Keratinocyte (primary cell): ENCODE results near the gene RETN. TPM values are rescaled to one million over a fixed set of nuclear protein-coding genes. Genes with fewer than 3 reads are reported as not detected.

ENCODE experiments used
- DNase-seq: peaks from one replicate; pipeline ENCODE4 v3.0.0-alpha.2; 2011; ENCODE audit warnings: low read depth, missing footprints, low spot score
- FAIRE-seq: peaks from 2 replicates; lab custom pipeline; 2011; peaks lifted over from hg19 to GRCh38; lab: Jason Lieb, UNC
- H2AFZ ChIP-seq: 2 replicates; pipeline ENCODE4 v1.6.0; 2012; ENCODE audit warnings: low read length, control low read depth, inconsistent platforms; ENCODE audit not compliant: control insufficient read depth
- H3K27ac ChIP-seq: 2 replicates; pipeline ENCODE4 v1.5.1; 2011; ENCODE audit warnings: low read length; ENCODE audit not compliant: control insufficient read depth, insufficient read depth
- H3K27me3 ChIP-seq: 3 replicates; pipeline ENCODE4 v1.6.0; 2011; ENCODE audit warnings: low read length; ENCODE audit not compliant: control insufficient read depth, insufficient read depth; ENCODE audit errors: extremely low read depth
- H3K36me3 ChIP-seq, 2 experiments: 2 replicates in 1 of 2; 3 replicates in 1 of 2; pipeline ENCODE4 v1.5.1; 2011; ENCODE audit warnings: low read length in 2 of 2, mild to moderate bottlenecking in 1 of 2; ENCODE audit not compliant: control insufficient read depth in 2 of 2, insufficient read depth in 2 of 2; ENCODE audit errors: extremely low read depth in 1 of 2
- H3K4me1 ChIP-seq: 3 replicates; pipeline ENCODE4 v1.5.1; 2011; ENCODE audit warnings: low read length; ENCODE audit not compliant: control insufficient read depth, insufficient read depth; ENCODE audit errors: extremely low read depth
- H3K4me2 ChIP-seq: 3 replicates; pipeline ENCODE4 v1.6.0; 2011; ENCODE audit warnings: low read depth, low read length; ENCODE audit not compliant: control insufficient read depth, insufficient read depth; ENCODE audit errors: extremely low read depth
- H3K4me3 ChIP-seq, 3 experiments: fragments of 200-600 bp in 1 of 3; sonication (generic) in 1 of 3; 2 replicates in 2 of 3; 3 replicates in 1 of 3; pipeline ENCODE4 v1.5.1; 2011 to 2016; ENCODE audit warnings: low read length in 3 of 3, mild to moderate bottlenecking in 3 of 3, control low read depth in 2 of 3, inconsistent platforms in 1 of 3, low read depth in 1 of 3, mixed read lengths in 1 of 3, mixed run types in 1 of 3, moderate library complexity in 1 of 3; ENCODE audit not compliant: control insufficient read depth in 2 of 3, insufficient read depth in 2 of 3; ENCODE audit errors: extremely low read depth in 1 of 3
- H3K79me2 ChIP-seq: 2 replicates; pipeline ENCODE4 v1.6.0; 2012; ENCODE audit warnings: low read length; ENCODE audit not compliant: control insufficient read depth, insufficient read depth
- H3K9ac ChIP-seq: 3 replicates; pipeline ENCODE4 v1.6.0; 2011; ENCODE audit warnings: low read length; ENCODE audit not compliant: control insufficient read depth, insufficient read depth; ENCODE audit errors: extremely low read depth
- H3K9me1 ChIP-seq: 3 replicates; pipeline ENCODE4 v1.6.0; 2011; ENCODE audit warnings: low read length; ENCODE audit not compliant: control insufficient read depth, insufficient read depth; ENCODE audit errors: extremely low read depth
- H3K9me3 ChIP-seq: 2 replicates; pipeline ENCODE4 v1.5.1; 2012; ENCODE audit warnings: low read depth, low read length; ENCODE audit not compliant: control insufficient read depth
- H4K20me1 ChIP-seq: 3 replicates; pipeline ENCODE4 v1.6.0; 2011; ENCODE audit warnings: low read length; ENCODE audit not compliant: control insufficient read depth, insufficient read depth; ENCODE audit errors: extremely low read depth
- EZH2 ChIP-seq: IDR thresholded peaks from one replicate; pipeline ENCODE4 v1.6.1; 2012; ENCODE audit warnings: inconsistent platforms, mild to moderate bottlenecking, low read length, moderate library complexity
- dilution Hi-C: fragments of 300-500 bp; cut with MboI; formaldehyde crosslinking; loops from one replicate; pipeline ENCODE4 v1.7.0; 2020; ENCODE audit warnings: low sequenced_read_pairs; ENCODE audit not compliant: extremely low pct_ligation_motif_present
- polyA plus RNA-seq, 5 experiments: library from polyadenylated mRNA; depleted of rRNA in 3 of 5; stranded (reverse) in 3 of 5; stranded (forward) in 1 of 5; unstranded in 1 of 5; fragments of >200 nt; gene quantifications; 1 replicate in 1 of 5; 2 replicates in 3 of 5; 3 replicates in 1 of 5; pipeline versions ENCODE4 v1.2.1 to v1.2.3, GENCODE V29; 2011 to 2012; ENCODE audit warnings: missing spikeins in 2 of 5, low read depth in 1 of 5, low replicate concordance in 1 of 5
- TF ChIP-seq, protein P1 (sequence below), 3 experiments: IDR thresholded peaks in 1 of 3; conservative IDR thresholded peaks in 1 of 3; optimal IDR thresholded peaks in 1 of 3; 2 replicates in 2 of 3; 3 replicates in 1 of 3; pipeline versions ENCODE3 to v1.5.1; 2011; ENCODE audit warnings: low read length in 3 of 3, mild to moderate bottlenecking in 3 of 3, moderate library complexity in 2 of 3, control low read depth in 1 of 3, inconsistent platforms in 1 of 3; ENCODE audit not compliant: insufficient read depth in 2 of 3; ENCODE audit errors: extremely low read depth in 1 of 3

Gene RETN
- polyA plus RNA-seq, 1 donor (not counting 4 experiments of a cell fraction or from before 2014, with no cell fraction given): not detected

DNA sequence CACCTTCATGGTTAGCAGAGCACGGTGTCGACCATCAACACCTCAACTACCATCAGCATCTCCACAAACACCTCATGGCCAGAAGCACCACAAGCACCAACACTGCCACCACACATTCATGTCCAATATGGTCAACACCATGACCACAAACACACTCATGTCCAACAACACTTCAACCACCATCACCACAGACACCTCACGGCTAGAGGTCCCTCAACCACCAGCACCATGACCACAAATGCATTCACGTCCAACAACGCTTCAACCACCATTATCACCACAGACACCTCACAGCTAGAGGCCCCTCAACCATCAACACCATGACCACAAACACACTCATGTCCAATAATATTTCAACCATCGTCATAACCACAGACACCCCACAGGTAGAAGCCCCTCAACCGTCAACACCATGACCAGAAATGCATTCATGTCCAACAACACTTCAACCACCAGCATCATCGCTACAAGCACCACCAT is 22.0 kb downstream of the RETN start:
- FAIRE-seq: no peak
- Histone ChIP-seq H3K9me1 (no peaks in the 10 kb centered on the region), H2AFZ (no peak overlapping the region), H3K9ac (no peak overlapping the region), H4K20me1 (no peaks in the 10 kb centered on the region), H3K9me3 (peaks cover 3% of the 10 kb centered on the region), H3K4me3 (no peak overlapping the region), H3K27ac (no peak overlapping the region), H3K4me1 (no peaks in the 10 kb centered on the region), H3K36me3 (no peaks in the 10 kb centered on the region), H3K79me2 (no peaks in the 10 kb centered on the region), H3K4me2 (no peak overlapping the region), H3K27me3 (no peaks in the 10 kb centered on the region)
- no peak for DNase-seq
- dilution Hi-C loops: no loop called here
- TF ChIP-seq EZH2: no peak
- TF ChIP-seq, protein P1, sequence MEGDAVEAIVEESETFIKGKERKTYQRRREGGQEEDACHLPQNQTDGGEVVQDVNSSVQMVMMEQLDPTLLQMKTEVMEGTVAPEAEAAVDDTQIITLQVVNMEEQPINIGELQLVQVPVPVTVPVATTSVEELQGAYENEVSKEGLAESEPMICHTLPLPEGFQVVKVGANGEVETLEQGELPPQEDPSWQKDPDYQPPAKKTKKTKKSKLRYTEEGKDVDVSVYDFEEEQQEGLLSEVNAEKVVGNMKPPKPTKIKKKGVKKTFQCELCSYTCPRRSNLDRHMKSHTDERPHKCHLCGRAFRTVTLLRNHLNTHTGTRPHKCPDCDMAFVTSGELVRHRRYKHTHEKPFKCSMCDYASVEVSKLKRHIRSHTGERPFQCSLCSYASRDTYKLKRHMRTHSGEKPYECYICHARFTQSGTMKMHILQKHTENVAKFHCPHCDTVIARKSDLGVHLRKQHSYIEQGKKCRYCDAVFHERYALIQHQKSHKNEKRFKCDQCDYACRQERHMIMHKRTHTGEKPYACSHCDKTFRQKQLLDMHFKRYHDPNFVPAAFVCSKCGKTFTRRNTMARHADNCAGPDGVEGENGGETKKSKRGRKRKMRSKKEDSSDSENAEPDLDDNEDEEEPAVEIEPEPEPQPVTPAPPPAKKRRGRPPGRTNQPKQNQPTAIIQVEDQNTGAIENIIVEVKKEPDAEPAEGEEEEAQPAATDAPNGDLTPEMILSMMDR (optimal IDR thresholded peaks at IDR 0.05 in 1 of 3, IDR thresholded peaks at IDR 0.05 in 1 of 3, conservative IDR thresholded peaks at IDR 0.05 in 1 of 3; ENCODE audit: extremely low read depth in 1 of 3, insufficient read depth in 2 of 3, low read length in 3 of 3): no peak

DNA sequence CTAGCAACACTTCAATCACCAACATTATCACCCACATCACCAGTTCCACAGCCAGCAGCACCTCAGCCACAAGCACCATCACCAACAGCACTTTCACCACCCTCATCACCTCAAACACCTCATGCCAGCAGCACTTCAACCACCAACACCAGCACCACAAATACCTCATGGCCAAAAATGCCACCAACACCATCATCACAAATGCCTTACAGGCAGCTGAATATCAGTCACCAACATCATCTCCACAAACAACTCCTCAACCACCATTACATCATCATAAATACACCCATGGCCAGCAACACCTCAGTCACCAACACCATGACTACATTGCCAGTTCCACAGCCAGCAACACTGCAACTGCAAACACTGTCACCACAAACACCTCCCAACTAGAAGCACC is 22.6 kb downstream of the RETN start:
- no peak overlapping the region for H3K27ac ChIP-seq
- H3K4me1 ChIP-seq: no peaks in the 10 kb centered on the region
- H3K36me3 ChIP-seq: no peaks in the 10 kb centered on the region
- FAIRE-seq (no peak), DNase-seq (no peak)
- H3K79me2 ChIP-seq: no peaks in the 10 kb centered on the region
- no peaks in the 10 kb centered on the region for H3K27me3 ChIP-seq
- no peak for TF ChIP-seq EZH2
- TF ChIP-seq, protein P1 (optimal IDR thresholded peaks at IDR 0.05 in 1 of 3, IDR thresholded peaks at IDR 0.05 in 1 of 3, conservative IDR thresholded peaks at IDR 0.05 in 1 of 3; ENCODE audit: extremely low read depth in 1 of 3, insufficient read depth in 2 of 3, low read length in 3 of 3): no peak
- dilution Hi-C loops: no loop called here
- no peak overlapping the region for H3K9ac ChIP-seq
- H3K4me2 ChIP-seq: no peak overlapping the region
- no peaks in the 10 kb centered on the region for H4K20me1 ChIP-seq
- no peak overlapping the region for H2AFZ ChIP-seq
- no peak overlapping the region for H3K4me3 ChIP-seq
- H3K9me1 ChIP-seq: no peaks in the 10 kb centered on the region
- peaks cover 3% of the 10 kb centered on the region for H3K9me3 ChIP-seq
